Thoracic aorta (tissue), 2 donors: ENCODE data around the gene UBE4B. TPM values are rescaled to one million over a fixed set of nuclear protein-coding genes. Genes with fewer than 3 reads are reported as not detected.
A peak's percentile ranks its signal among the peaks of the same experiment; 100 is the strongest.

Experiments
- ATAC-seq: fragments of 150-250 bp; one replicate; pipeline ENCODE4 v1.8.0; 2017; ENCODE audit warnings: low read depth; ENCODE audit not compliant: insufficient number of reproducible peaks, low FRiP score
- DNase-seq: peaks from one replicate; pipeline ENCODE4 v3.0.0-alpha.2; 2020; ENCODE audit warnings: low spot score
- H3K27ac ChIP-seq, 2 donors: fragments of 200-600 bp; sonication (generic); 1 replicate in 1 of 2; 2 replicates in 1 of 2; pipeline ENCODE4 v1.5.1; 2016; ENCODE audit warnings: mild to moderate bottlenecking in 2 of 2, moderate library complexity in 2 of 2
- H3K27me3 ChIP-seq: fragments of 200-600 bp; sonication (generic); replicated peaks from 2 replicates; pipeline ENCODE4 v1.6.0; 2016; ENCODE audit warnings: mild to moderate bottlenecking; ENCODE audit not compliant: insufficient read depth
- H3K36me3 ChIP-seq: fragments of 200-600 bp; sonication (generic); one replicate; pipeline ENCODE4 v1.5.1; 2016
- H3K4me1 ChIP-seq, 2 donors: fragments of 200-600 bp; sonication (generic); 1 replicate in 1 of 2; 2 replicates in 1 of 2; pipeline versions ENCODE4 v1.5.1 to v1.6.0; 2016; ENCODE audit warnings: low read depth in 2 of 2, mild to moderate bottlenecking in 1 of 2; ENCODE audit not compliant: control insufficient read depth in 1 of 2
- H3K4me3 ChIP-seq: fragments of 200-600 bp; sonication (generic); 2 replicates; pipeline ENCODE4 v1.5.1; 2016; ENCODE audit warnings: mild to moderate bottlenecking
- H3K9me3 ChIP-seq: fragments of 200-600 bp; sonication (generic); 2 replicates; pipeline ENCODE4 v1.5.1; 2016
- CTCF ChIP-seq: fragments of 200-600 bp; sonication (generic); IDR thresholded peaks from one replicate; pipeline ENCODE4 v1.5.1; 2019; ENCODE audit warnings: antibody characterized with exemption
- total RNA-seq, 2 donors: library from RNA; depleted of rRNA; stranded (reverse); fragments of >200 nt; gene quantifications; one replicate each; pipeline versions ENCODE4 v1.1.0 to v1.2.3, GENCODE V29; 2016

UBE4B gene
- total RNA-seq, 2 donors from 2014 or later, result 55.0 to 89.2 TPM

GRCh38 chr1:10064416-10065343, 31.9 kb downstream of the UBE4B start:
- peak overlapping the region in 1 of 2 donors; percentile 45 for H3K27ac ChIP-seq
- H3K4me3 ChIP-seq, result no peak overlapping the region
- H3K4me1 ChIP-seq, result peaks cover 21 to 52% of the 10 kb centered on the region in 2 donors
- ATAC-seq (no peak), DNase-seq (no peak)
- no peaks in the 10 kb centered on the region for H3K9me3 ChIP-seq
- TF ChIP-seq CTCF, result no peak
- H3K36me3 ChIP-seq, result no peaks in the 10 kb centered on the region
- H3K27me3 ChIP-seq, result no peaks in the 10 kb centered on the region

GRCh38 chr1:10065344-10065685, 32.6 kb downstream of the UBE4B start:
- Histone ChIP-seq H3K9me3 (no peaks in the 10 kb centered on the region), H3K27me3 (no peaks in the 10 kb centered on the region), H3K36me3 (no peaks in the 10 kb centered on the region), H3K4me1 (peaks cover 15 to 55% of the 10 kb centered on the region in 2 donors), H3K27ac (peak overlapping the region in 1 of 2 donors; percentile 45), H3K4me3 (no peak overlapping the region)
- DNase-seq, result no peak
- no peak for ATAC-seq
- no peak for TF ChIP-seq CTCF

DNA sequence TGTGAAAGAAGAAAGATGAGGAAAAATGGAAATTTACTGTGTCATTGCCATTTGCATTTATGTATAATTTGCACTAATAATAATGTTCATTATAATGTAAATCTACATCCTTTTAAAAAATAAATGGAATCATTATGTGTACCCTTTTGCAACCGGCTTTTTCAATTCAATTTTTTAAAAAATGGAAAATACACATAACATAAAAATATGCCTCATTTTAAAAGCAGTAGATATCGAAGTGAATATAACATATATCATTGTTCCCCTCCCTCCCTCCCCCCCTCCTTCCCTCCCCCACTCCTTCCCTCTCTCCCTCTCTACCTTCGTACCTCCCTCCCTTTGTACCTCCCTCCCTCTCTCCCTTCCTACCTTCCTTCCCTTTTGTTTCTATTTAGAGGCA, 33.0 kb downstream of the UBE4B start:
- Histone ChIP-seq H3K4me1 (peaks cover 13 to 51% of the 10 kb centered on the region in 2 donors), H3K4me3 (no peak overlapping the region), H3K36me3 (no peaks in the 10 kb centered on the region), H3K27ac (peak overlapping the region; percentile 76 to 78), H3K27me3 (no peaks in the 10 kb centered on the region), H3K9me3 (no peaks in the 10 kb centered on the region)
- ATAC-seq, result no peak
- no peak for DNase-seq
- TF ChIP-seq CTCF, result no peak

DNA sequence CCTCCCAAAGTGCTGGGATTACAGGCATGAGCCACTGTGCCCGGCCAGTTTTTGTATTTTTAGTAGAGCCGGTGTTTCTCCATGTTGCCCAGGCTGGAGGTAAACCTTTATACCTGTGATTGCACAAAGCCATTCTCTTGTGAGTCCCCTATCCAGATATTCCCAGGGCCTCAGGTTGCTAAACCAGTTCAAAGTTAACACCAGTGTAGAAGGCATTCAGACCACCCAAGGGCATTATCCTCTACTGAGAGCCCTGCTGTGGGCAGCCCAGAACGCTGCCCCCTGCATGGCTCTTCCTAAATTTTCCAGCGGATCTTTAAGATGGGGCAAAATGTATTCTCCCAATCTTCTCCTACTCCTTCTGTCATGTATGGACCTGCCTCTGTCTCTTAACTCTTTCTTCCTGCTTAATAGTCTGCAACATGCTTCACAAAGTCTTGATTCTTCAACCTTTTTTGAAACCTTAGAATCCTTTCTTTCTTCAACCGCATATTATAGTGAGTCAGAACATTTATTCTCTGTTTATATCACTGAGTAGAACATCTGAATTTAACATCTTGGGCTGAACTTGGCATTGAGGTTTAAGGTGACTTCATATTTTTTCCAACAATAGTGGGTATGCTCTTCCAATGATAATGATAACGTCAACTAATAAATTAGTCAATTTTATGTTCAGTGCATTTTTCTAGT, 36.0 kb downstream of the UBE4B start:
- no peaks in the 10 kb centered on the region for H3K9me3 ChIP-seq
- H3K36me3 ChIP-seq, result no peaks in the 10 kb centered on the region
- DNase-seq (no peak), ATAC-seq (no peak)
- H3K4me3 ChIP-seq, result no peak overlapping the region
- H3K27me3 ChIP-seq, result no peaks in the 10 kb centered on the region
- peaks cover 13 to 48% of the 10 kb centered on the region in 2 donors for H3K4me1 ChIP-seq
- peak overlapping the region; percentile 8 to 78 for H3K27ac ChIP-seq
- TF ChIP-seq CTCF, result no peak

GRCh38 chr1:10070206-10070605, 37.4 kb downstream of the UBE4B start:
- ATAC-seq, result no peak
- no peaks in the 10 kb centered on the region for H3K27me3 ChIP-seq
- DNase-seq, result no peak
- H3K4me1 ChIP-seq, result peaks cover 22 to 51% of the 10 kb centered on the region in 2 donors
- H3K4me3 ChIP-seq, result no peak overlapping the region
- H3K9me3 ChIP-seq, result no peaks in the 10 kb centered on the region
- TF ChIP-seq CTCF, result no peak
- H3K36me3 ChIP-seq, result no peaks in the 10 kb centered on the region
- H3K27ac ChIP-seq, result no peak overlapping the region
